Left hindlimb (tissue), 1 donor: ENCODE measurements around the gene FBN3.
"Not testable (repeated sequence)": the region's sequence is repeated elsewhere in the genome, so short reads cannot be mapped to it uniquely, and the experiment has no call there.

Experiments
- DNase-seq: peaks from one replicate; pipeline ENCODE4 v3.0.0-alpha.2; 2018

The FBN3 gene

DNA sequence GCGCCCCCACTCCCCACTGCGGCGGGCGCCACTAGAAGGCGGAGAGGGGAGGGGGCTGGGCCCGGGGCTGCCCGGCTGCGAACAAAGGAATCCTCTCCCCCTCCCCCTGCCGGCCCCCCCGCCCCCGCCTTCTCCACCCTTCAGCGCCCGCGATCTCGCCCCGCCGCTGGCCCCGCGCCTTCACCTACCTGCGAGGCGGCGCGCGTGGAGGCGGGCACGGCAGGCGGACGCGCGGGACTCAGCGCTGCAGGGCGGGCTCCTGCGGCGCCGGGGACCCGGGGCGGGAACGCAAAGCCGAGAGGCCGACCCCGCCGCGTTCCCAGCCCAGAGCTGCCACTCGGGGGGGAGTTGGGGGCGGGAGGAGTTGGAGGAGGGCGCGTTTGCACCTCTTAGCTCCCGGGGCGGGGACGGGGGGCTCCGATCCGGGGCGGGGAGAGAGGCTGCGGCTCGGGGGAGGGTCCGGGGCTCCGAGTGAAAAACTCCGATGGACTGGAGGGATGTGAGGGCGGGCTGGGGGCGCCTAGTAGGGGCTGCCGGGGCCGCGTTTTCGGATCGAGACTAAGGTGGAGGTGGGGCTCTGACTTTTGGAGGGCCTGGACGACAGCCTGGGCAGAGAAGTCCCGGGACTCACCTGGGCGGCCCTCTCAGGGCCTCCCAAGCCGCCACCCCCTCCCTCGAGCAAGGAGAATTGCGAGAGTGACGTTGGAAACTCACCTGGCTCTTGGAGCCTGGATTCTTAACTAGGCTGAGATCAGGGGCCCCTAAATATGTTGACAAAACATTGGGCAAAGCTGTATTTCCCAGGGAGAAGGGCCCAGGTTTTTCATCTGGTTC is at the start of gene FBN3:
TSS of gene FBN3 (minus strand) at position 332 of the 834 bp plus-strand sequence. CDS start 2,112 bp downstream, outside the sequence.
- DNase-seq, result no peak

DNA sequence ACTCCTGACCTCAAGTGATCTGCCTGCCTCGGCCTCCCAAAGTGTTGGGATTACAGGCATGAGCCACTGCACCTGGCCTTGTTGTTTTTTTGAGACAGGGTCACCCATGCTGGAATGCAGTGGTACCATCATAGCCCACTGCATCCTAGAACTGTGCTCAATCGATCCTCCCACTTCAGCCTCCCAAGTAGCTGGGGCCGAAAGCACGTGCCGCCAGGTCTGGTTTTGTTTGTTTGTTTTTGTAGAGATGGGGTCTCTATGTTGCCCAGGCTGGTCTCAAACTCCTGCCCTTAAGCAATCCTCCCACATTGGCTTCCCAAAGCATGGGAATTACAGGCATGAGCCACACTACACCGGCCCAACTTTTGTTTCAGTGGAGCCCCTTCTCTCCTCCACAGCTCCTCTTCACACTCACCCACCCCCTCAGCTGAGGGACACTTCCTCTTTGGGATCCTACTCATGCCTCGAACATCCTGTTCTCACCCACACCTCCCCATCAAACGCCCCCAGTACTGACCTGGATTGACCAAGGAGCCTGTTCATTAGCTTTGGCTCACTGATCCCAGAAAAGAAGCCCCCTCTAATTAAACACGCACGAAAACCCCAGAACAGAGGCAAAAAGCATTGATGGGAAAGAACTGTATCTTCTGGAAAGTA is 47.0 kb upstream of the FBN3 start:
- DNase-seq, result no peak

DNA sequence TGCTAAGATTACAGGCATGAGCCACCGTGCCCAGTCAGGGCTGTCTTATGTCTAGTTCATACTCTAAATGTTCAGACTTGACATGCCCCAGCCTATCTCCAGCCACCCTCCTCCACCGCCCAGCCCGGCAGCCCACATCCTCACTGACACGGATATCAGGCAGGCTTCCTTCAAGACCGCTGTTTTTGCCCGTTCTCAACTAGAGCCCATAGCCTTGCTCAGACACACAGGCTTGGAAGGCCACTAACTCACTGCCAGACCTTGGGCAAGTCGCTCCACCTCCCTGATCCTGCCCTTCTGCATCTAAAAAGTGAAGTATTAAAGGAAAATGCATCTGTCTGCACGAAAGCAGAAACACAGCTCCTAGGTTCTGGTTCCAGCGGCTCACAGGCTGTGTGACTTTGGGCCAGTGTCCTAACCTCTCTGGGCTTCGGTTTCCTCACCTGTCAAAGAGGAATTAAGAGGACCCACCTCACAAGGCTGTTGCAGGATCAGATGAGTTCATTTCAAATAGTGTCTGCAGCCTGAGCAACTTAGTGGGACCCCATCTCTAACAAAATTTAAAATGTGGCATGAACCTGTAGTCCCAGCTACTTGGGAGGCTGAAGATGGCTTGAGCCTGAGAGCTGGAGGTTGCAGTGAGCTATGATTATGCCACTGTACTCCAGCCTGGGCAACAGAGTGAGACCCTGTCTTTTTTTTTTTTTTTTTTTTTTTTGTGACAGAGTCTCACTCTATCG is 45.3 kb upstream of the FBN3 start:
- no peak for DNase-seq

DNA sequence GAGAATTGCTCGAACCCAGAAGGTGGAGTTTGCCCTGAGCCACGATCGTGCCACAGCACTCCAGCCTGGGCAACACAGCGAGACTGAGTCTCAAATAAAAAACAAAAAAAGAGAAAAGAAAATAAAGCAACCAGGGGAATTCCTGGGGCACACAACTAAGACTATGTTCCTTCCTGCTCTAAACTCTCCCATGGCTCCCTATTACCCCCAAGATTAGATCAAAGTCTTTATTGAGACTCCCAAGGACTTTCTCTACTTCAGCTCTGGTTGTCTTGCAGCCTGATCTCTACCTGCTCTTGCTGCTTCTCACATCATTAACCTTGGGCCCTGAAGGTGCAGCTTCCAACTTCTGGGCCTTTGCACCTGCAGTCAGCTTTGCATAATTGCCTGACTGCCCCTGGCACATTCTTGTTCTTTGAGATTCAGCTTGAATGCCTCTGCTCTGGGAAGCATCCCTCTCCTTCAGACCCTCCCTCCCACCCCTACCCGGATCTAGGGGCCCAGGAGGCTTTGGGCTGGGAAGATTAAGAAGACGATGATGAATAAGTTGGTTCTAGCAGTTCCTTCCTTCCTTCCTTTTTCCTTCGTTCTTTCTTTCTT is 42.9 kb upstream of the FBN3 start:
- no peak for DNase-seq

DNA sequence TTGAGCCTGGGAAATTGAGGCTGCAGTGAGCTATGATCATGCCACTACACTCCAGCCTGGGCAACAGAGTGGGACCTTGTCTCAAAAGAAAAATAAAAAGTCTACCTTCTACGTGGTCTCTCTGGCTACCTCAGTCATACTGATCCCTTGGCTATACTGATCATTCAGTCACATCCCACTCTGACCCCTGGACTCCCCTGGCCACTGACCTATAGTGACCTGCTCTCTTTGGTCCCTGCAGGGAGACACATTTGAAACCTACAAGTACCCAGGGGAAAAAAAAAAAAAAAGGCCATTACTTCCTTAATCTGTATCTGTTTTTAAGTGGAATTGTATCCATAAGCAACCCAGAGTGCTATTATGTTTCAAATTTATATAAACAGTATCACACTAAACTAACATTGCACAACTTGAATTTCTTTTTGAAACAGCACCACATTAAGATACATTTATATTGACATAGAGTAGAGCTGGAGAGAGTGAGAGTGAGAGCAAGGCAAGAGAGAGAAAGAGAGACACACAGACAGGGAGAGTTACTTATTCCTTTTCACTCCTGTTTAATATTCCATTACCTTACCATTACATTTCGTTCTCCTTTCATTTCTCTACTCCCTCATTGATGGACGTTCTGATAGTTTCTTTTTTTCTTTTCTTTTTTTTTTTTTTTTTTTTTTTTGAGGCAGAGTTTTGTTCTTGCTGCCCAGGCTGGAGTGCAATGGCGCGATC is 36.1 kb upstream of the FBN3 start:
- no peak for DNase-seq

DNA sequence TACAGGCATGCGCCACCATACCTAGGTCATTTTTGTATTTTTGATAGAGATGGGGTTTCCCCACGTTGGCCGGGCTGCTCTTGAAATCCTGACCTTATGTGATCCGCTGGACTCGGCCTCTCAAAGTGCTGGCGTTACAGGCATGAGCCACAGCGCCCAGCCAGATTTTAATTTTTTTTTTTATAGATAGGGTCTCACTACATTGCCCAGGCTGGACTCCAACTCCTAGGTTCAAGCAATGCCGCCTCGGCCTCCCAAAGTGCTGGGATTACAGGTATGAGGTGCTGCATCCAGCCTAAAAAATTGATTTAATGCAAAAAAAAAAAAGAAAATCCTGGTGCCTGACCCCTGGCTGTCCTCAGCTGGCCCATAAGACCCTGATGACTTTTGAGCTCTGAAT is 34.9 kb upstream of the FBN3 start:
- DNase-seq, result no peak

DNA sequence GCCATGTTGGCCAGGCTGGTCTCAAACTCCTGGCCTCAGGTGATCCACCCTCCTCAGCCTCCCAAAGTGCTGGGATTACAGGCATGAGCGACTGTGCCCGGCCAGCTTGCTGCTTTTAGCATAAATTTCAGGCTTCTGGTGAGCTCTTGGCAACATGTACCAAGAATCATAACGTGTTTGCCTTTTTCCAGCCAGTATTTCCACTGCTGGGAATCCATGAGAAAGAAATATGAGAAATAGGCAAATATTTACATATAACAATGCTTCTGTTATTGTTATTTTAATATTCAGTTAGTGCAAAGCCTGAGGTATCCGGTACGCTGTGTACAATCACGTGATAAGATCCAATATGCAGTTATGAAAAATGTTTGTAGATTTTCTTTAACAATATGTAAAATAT is 30.6 kb upstream of the FBN3 start:
- DNase-seq, result no peak

DNA sequence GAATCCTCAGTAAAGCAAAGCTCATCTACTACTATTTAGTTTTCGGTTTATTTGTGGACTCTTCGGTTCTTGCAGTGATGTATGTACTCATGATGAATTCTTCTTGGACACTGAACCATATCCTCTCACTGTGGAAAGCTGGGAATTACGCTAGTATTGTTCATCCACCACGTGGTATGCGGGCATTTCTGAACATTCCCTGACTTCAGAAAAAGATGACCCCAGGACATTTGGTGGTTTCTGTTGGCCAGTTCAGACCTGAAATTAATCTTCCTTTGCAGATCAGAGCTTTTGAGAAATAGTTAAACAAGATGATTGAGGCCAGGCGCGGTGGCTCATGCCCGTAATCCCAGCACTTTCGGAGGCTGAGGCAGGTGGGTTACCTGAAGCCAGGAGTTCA is 25.3 kb upstream of the FBN3 start:
- no peak for DNase-seq

DNA sequence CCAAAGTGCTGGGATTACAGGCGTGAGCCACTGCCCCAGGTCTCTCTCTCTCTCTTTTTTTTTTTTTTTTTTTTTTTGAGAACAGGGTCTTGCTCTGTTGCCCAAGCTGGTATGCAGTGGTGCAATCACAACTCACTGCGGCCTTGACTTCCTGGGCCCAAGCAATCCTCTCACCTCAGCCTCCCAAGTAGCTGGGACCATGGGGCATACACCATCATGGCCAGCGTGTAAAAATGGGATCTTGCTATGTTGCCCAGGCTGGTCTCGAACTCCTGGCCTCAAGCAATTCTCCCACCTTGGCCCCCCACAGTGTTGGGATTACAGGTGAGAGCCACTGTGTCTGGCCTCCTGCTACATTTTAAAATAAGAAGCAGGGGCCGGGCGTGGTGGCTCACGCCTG is 19.1 kb upstream of the FBN3 start:
- no peak for DNase-seq

DNA sequence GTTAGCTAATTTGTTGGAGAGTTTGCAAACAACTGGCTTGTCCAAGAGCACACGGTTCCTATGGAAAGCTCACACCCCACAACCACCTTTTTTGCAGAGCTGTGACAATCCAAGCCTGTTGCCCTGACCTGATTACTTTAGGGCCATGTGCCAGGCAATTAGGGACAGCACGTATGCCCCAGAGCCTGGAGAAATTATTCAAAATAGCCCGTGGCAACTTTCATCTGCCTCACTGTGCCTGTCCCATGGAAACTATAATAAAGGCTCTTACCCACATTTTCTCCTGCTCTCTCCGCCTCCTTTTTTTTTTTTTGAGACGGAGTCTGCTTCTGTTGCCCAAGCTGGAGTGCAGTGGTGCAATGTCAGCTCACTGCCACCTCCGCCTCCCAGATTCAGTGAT is 18.6 kb upstream of the FBN3 start:
- DNase-seq, result no peak

DNA sequence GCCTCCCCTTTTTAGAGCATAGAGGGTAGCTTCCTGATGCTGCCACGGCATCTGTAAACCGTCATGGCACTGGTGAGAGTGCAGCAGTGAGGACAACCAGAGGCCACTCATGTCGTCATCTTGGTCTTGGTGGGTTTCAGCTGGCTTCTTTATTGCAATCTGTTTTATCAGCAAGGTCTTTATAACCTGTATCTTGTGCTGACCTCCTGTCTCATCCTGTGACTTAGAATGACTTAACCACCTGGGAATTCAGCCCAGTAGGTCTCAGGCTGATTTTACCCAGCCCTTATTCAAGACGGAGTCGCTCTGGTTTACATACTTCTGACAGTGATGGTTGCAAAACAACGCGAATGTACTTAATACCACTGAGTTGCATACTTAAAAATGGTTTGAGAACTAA is 14.4 kb upstream of the FBN3 start:
- DNase-seq, result no peak

DNA sequence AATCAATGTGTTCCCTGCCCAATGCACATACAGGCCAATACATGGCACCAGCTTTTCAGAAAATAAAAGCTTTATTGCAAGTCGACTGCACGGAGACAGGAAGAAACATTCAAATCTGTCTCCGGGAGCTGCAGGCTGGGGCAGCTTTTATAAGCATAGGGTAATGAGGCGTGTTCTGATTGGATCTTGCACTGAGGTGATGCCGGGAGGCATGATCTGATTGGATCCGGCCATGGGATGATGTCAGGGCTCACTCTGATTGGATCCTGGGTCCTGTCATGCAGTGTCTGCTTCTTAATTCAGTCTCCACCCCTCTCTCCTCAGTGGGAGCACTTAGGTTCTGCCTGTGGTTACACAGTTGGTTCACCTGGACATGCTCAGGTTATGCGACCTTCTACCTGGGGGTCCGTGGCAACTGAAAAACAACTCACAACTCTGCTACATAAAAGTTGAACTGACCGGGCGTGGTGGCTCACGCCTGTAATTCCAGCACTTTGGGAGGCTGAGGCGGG is 11.8 kb upstream of the FBN3 start:
- no peak for DNase-seq

DNA sequence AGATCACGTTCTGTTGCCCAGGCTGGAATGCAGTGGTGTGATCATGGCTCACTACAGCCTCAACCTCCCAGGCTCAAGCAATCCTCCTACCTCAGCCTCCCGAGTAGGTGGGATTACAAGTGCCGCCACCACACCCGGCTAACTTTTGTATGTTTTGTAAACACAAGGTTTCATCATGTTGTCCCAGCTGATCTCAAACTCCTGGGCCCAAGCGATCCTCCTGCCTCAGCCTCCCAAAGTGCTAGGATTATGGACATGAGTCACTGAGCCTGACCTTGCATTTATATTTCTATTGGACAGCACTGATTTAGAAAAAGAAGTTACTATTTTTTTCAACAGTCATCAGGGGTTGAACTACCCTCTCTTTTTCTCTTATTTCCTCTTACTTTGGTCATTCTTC is 9.9 kb upstream of the FBN3 start:
- not testable (repeated sequence) for DNase-seq

DNA sequence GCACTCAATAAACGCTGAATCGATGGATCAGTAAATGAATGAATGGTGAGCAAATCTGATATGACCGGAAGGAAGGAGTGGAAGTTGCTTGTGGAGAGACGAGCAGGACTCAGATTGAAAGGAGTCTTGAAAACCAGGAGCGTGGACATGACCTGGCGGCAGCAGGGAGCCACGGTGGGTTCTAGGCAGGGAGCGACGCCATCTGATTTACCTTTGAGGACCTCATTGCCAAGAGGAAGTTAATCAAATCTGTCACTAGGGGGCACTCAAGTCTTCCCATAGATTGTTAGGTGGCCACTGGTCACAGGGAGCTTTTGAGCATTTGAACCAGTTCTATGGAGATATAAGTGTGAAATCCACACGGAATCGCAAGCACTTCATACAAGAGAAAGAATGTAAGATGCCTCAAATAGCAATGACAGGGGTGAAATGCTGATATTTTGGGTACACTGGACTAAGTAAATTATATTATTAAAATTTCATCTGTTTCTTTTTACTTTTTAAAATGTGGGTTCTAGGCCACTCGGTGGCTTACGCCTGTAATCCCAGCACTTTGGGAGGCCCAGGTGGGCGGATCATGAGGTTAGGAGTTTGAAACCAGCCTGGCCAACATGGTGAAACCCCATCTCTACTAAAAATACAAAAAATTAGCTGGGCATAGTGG is 9.2 kb upstream of the FBN3 start:
- DNase-seq, result no peak

DNA sequence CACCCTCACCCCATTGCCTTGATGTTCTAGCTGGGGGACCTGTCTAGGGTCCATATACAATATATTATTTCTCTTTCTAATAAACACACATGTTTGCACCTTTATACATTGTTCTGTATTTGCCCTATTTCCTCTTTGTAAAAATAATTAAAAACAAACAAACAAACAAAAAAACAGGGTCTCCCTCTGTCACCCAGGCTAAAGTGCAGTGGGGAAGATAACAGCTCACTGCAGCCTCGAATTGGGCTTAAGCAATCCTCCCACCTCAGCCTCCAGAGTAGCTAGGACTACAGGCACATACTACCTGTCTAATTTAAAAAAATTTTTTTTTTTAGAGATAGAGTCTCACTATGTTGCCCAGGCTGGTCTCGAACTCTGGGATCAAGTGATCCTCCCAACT is 5.9 kb upstream of the FBN3 start:
- no peak for DNase-seq

DNA sequence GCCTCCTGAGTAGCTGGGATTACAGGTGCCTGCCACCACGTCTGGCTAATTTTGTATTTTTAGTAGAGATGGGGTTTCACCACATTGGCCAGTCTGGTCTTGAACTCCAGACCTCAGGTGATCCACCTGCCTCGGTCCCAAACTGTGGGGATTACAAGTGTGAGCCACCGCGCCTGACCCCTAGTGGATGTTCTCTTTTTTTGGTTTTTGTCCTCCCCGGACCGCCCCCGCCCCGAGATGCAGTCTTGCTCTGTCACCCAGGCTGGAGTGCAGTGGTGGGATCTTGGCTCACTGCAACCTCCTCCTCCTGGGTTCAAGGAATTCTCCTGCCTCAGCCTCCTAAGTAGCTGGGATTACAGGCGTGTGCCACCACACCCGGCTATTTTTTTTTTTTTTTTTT is 4.6 kb upstream of the FBN3 start:
- not testable (repeated sequence) for DNase-seq

DNA sequence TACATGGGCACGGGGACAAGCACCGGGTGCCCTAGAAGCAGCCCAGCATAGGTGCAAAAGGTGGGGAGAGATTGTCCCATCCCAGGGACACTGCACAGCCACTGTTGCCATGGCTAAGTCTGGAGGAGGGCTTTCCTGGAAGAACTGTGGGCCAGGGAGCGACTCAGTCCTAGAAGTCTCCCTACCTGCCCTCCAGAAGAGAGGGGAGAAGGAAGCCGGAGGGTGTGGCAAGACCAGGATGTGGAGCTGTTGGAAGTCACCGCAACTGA is 2.3 kb upstream of the FBN3 start:
- DNase-seq, result no peak

DNA sequence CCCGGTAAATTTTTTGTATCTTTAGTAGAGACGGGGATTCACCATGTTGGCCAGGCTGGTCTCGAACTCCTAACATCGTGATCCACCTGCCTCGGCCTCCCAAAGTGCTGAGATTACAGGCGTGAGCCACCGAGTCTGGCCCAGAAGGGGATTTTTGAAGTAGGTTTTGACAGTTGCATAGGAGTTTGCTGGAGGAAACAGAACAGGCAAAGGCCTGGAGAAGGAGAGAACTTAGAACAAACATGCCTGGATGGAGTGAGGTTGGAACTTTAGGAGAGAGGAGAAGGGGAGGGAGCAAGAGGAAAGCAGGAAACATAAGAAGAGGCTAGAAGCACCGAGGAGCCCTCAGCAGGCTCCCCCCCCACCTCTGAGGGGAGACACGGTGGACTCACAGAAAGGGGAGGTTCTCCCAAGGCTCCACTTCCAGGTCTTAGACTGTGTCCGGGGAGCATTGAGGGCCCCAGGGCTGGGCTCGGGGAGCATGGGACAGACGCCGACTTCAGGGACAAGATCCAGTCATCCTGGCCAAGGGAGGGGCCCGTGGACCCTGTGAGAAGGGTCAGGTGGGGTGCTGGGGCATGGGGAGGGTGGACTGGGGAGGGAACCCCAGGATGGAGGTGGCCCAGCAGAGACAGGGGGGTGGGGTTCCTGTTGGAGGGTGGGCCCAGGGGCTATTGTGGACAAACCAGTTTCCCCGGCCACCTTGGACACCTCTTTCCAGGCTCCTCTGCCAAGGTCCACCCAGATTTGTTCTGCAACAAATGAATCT is 1.8 kb upstream of the FBN3 start:
- DNase-seq, result no peak

DNA sequence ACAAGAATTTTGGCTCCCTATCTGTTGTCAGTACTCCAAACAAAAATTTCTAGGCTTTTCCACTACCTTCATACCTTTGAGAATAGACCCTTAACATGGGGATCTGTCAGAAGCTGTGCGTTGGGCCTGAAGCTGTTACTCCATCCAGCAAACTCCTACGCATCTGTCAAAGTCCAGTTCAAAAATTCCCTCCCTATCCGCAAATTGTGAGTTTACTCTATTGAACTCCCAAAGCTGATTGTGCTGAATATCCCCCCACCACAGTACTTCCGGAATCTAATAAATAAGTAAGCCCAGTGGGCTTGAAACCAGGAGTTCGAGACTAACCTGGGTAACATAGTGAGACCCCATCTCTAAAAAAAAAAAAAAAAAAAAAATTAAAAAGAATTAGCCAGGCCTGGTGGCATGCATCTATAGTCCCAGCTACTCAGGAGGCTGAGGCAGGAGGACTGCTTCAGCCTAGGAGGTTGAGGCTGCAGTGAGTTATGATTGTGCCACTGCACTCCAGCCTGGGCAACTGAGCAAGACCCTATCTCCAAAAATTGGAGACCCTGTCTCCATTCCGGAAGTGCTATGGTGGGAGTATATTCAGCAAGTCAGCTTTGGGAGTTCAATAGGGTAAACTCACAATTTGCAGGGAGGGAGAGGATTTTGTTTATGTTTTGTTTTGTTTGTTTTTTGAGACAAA is 930 bp upstream of the FBN3 start:
- no peak for DNase-seq

DNA sequence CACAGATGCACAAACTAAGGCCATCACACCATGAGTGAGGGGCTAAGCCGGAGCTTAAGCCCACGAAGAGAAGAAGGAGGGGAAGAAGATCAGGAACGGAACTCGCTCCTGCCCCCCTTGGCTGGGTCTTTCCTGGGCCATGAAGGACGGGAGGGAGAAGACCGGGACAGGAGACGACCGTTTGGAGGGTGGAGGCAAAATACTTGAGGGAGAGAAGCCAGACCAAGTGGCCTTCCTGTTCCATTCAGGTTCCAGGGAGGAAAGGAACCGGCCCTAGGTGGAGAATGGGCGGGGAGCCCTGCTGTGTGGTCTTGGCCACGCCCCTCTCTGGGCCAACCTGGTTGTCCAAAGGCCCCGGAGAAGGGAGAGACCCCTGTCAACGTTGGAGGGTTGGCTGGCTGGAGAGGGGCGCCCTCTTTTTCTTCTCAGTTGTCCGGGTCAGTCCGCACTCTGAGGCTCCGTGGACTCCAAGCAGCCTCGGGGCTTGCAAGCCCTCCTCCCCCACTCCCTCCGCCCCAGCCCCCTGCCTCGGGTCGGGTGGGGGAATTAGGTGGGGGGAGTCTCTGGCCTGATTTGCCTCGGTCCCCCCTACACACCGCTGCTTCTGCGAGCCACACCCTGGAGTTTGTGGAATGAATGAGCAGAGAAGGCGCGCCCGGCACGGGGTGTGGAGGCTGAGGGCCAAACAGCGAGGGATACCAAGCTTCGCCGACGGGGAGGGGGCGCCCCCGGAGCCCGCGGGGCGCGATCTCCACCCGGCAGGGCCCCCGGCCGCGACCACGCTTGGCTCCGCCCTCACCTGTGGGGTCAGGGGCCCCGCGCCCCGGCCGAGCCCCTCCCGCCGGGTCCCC is 757 bp downstream of the FBN3 start:
- peak; percentile 42 for DNase-seq
